LoVo (cell line): ENCODE measurements around the gene PCDH18.
A peak's percentile ranks its signal among the peaks of the same experiment; 100 is the strongest.
"Not testable (repeated sequence)": the region's sequence is repeated elsewhere in the genome, so short reads cannot be mapped to it uniquely, and the experiment has no call there.

Experiments used
- DNase-seq: peaks from one replicate; pipeline ENCODE4 v3.0.0-alpha.2; 2016; ENCODE audit warnings: low spot score

The PCDH18 gene

DNA sequence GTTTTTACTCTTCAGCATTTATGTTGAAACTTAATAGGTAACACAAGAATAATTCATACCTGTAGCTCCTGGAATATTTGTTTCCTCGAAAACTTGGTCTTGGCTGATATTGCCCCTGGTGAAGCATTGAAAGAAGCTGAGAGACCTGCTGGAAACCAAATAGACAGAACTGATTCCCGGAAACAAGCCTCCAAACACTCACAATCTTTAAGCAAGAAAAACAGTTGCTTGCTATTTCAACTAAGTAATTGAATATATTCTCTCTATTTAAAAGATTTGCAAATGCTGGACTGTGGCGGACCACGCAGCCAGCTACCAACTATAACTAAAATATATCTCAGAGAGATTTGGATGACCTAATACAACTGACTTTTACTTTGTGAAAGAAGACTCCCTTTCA, 3.6 kb downstream of the PCDH18 start:
- no peak for DNase-seq

DNA sequence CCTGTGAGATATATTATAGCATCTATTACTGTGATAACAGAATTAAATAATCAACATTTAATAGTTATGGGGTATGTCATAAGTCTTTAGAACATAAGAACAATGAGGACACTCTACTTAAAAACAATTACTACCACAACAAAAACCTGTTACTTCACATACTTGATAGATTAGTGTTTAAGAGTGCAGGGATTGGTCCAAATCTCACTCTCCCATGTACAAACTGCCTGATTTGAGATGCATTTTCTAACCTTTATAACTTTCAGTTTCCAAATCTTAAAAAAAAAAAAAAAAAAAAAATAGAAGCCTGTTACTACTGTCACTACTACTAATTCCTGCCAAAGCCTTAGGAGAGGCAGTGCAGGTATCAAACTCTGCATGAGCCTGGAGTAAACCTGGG, 5.6 kb downstream of the PCDH18 start:
- DNase-seq = no peak

DNA sequence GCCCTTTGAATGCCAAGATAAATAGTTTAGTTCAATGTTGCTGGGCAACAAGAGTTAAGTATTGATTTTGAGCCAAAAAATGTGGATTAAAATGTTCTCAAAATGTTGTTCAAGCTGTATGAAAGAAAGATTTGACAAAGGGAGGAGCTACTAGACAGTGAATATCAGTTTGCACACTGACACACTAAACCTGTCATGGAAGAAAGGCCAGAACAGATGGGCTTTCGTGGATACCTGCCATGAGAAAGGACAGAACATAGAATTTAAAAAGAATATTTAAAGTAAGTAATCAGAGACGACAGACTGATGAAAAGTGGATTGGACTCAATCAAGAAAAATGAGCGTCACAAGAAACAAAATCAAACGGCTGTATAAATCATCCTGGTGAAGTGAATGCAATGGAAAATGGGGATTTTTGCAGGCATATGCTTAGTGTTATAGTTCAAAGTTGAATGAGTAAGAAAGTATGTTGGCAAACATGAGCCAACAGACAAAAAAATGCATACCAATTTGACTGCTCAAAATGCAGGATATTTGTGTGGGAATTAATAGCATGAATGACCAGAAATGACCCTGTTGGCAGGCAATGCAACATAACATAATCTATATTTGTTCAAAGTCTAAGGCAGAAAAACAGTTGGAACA, 7.4 kb downstream of the PCDH18 start:
- DNase-seq = no peak

DNA sequence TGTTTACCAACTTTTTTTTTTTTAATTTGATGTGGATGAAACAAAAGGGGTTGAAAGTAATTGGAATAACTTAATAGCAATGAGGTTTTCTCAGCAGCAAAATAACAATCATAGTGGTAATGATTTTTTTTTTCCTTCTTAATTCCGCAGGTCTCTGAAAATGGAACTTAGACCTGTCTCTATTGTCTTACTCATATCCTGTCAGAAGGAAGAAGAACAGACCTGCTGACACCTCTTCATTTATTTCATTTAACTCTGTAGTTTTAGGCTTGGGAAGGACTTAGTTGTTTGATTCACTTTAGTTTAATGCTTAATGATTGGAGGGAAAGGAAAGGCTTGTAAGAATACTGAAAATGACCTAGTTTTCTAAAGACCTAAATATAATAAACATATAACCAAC, 9.0 kb downstream of the PCDH18 start:
- no peak for DNase-seq

DNA sequence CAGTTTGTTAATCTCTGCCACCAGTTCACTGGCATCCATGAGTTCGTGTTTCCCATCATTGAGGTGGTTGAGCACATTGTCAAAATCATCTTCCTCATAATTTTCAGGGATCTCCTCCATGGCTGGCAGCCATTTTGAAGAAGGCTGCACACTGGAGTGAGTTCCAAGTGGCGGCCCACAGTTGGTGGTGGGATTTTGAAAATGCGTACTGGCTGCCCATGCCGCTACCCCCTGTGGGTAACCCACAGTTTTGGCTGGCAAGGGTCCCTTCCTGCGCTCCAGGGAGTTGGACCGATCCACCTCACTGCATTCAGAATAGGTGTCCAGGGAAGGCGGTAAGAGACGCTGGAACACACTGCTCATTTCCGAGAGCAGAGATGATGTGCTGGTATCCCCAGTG, 11.2 kb downstream of the PCDH18 start:
- DNase-seq = no peak

DNA sequence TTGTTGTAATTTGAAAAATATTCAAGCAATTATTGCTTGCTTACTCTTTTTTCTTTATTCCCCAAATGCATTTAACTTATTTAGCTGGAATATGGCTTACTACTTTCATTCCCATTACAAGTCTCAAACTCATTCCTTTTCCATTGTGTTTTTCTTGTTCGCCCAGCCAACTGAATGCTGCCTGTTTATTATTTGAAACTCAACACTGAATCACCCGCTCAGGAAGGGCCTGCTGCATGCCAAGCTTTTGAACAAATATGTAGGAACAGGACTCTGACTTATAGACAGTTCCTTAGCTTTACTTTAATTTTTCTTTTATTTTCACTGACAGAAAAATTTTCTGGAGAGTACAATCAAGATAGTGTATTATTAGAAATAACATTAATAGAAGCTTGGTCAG, 12.9 kb downstream of the PCDH18 start:
- no peak for DNase-seq

DNA sequence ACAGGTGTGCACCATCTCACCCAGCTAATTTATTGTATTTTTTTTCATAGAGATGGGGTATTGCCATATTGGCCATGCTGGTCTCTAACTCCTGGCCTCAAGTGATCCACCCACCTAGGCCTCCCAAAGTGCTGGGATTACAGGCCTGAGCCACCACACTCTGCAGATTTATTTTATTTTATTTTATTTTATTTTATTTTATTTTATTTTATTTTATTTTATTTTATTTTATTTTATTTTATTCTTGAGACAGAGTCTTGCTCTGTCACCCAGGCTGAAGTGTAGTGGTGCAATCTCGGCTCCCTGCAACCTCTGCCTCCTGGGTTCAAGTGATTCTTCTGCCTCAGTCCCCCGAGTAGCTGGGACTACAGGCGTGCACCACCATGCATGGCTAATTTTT, 15.0 kb downstream of the PCDH18 start:
- not testable (repeated sequence) for DNase-seq

DNA sequence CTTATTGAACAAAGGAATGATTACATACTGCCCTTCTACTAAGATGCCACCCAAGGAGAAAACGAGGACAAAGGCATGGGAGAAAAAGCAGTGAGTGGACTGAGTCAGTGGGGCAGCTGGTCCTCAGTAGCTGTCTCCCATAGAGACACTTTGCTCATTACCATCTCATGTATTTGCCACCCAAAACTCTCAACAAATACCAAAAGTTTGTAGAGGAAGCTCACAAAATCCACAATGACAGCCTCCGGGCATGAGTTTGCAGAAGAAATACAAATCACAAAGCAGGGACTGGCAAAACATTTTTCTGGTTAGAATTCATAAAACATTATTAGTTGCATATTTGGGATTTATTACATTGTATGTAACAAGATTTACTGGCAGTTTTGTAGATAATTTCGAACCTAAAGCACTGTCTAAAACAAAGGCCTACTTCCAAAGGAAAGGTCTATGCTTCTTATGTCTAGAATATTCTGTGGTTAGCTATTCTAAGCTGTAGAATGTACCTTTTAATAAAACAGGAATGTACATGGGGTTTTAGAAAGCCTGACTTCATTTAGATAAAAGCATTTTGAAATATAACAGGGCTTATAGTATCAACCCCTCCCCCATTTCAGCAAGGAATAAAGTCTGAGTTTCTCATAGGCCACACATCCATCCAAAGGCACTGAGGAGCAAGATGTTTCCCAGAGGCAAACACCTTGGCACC, 17.7 kb downstream of the PCDH18 start:
- no peak for DNase-seq

DNA sequence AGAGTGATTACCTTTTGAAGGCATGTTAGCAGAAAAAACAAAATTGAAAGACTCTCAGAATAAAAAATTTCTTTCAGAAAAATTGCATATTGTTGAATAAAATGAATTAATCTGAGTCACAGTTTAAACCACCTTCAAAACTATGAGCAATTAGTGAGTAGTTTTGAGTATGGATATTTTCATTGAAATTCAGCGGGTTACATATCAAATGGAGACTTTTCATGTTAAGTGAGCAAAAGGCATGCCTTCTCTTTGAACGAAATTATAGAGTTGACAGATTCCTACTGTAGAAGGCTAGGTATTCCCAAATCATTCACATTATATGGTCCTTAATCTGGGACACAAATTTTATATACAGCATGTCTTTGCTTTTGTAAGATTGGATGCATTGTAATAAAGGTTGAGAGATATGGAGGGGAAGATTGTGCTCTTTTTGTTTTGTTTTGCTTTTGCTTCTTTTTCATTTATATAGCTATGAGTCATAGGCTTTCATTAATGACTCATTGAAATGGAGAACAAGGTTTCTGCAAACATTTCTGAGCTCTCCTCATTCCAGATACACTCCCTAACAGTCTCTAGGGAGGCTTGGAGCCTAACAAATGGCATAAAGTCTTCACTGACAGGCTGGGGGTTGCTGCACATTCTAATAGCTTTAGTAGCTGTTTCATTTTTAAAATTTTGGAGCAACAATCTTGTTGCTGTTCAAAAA, 21.6 kb downstream of the PCDH18 start:
- DNase-seq = peak; percentile 79

DNA sequence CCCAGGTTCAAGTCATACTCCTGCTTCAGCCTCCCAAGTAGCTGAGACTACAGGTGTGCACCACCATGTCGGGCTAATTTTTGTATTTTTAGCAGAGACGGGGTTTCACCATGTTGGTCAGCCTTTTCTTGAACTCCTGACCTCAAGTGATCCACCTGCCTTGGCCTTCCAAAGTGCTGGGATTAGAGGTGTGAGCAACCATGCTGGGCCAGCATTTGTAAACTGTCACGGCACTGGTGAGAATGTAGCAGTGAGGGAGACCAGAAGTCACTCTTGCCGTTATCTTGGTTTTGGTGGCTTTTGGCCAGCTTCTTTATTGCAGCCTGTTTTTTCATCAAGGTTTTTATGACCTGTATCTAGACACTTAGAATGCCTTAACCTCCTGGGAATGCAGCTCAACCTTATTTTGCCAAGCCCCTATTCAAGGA, 22.4 kb downstream of the PCDH18 start:
- peak; percentile 81 for DNase-seq

DNA sequence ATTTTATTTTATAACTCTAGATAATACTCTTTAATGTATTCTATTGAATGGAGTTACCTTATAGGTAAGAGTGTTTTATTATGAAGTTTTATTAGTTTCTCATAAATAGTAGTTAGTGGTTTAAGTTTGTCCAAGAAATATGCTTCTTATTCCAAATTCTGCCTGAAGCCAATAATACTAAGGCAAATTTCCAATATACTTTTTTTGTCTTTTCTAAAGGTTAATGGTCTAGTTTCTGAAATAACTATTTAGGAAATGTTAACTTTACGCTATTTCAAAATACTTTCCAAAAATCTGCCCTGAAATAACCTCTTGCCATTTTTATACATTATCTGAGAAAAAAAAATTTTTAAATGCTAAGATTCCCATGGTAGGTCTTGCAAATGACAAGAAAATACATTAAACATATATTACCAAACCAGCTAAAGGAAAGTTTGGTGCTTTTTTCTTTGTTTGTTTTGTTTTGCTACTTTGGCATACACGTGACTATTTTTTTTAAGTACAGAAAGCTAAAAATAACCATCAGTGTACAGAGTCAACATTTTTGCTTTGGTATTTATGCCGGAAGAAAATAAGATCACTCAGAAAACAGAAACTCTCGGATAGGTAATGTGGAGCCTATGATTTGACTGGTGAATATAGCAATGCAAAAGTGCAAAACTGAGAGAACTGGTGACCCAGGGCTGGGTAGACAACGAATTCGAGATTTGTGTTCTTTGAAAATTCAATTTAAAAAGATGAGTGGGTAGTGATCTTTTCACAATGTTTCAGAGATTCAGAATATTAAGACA, 29.8 kb downstream of the PCDH18 start:
- DNase-seq = no peak

DNA sequence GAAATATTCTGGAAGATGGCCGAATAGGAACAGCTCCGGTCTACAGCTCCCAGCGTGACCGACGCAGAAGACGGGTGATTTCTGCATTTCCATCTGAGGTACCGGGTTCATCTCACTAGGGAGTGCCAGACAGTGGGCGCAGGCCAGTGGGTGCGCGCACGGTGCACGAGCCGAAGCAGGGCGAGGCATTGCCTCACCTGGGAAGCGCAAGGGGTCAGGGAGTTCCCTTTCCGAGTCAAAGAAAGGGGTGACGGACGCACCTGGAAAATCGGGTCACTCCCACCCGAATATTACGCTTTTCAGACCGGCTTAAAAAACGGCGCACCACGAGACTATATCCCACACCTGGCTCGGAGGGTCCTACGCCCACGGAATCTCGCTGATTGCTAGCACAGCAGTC, 36.0 kb downstream of the PCDH18 start:
- not testable (repeated sequence) for DNase-seq

DNA sequence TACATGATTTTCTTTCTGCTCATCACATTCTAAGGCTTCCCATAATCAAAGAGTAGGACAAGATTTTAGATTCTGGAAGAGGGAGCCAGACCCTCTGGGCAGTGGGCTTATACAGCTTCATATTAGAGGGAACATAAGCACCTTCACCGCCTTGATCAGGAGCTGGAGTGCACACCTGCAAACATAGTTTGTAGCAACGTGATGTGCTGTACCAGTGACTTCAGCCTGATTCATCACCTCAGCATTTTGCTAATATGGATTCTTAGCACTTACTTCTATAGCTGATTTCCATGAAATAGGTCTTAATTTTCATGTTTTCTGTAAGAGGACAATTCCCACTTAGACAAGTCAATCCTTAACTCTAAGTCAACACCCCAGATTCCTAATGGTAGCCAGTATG, 36.7 kb downstream of the PCDH18 start:
- DNase-seq = no peak

DNA sequence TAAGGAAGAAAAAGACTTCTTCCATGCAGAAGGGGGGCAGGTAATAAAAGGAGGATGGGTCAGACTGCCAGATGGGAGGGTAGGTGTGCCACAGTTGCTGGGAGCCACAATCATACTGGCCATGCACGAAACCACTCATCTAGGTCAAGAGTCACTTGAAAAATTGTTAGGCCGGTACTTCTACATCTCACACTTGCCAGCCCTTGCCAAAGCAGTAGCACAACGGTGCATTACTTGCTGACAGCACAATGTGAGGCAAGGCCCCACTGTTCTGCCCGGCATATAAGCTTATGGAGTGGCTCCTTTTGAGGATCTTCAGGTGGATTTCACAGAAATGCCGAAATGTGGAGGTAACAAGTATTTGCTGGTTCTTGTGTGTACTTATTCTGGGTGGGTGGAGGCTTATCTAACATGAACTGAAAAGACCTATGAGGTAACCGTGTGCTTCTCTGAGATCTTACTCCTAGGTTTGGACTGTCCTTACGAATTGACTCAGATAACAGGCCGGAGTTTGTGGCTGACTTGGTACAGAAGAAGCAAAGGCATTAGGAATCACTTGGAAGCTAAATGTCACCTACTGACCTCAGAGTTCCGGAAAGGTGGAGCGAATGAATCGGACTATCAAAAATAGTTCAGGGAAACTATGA, 48.9 kb downstream of the PCDH18 start:
- not testable (repeated sequence) for DNase-seq

DNA sequence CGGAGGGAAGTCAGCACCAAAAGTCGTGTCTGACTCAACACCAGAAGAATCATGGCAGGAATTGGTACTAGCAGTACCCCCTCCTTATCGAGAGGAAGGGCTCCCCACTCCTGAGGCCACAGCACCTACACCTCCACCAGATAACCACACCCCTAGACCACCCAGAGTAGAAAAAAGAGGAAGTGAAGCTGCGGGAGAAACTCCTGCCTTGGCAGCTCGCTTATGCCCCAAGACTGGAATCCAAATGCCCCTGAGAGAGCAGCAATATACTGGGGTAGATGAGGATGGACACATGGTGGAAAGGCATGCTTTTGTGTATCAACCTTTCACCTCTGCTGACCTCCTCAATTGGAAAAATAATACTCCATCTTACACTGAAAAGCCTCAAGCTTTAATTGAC, 52.6 kb downstream of the PCDH18 start:
- DNase-seq = not testable (repeated sequence)

DNA sequence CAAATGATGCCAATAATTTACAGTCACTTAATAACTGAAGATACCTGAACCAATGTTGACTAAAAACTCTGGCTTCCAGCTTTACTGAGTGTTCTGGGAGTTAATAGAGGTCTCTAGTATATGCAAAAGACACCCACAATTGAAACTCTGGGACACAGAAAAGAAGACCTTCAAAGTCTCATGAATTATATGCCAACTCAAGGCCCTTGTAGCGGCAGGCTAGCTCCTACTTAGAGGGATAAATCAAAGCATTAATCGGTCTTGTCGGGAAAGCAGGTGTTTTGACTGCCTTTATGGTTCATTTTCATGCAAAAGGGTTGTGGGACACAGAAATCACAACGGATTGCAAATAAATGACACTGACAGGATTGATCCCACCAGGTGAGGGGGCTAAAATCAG, 55.9 kb downstream of the PCDH18 start:
- no peak for DNase-seq

DNA sequence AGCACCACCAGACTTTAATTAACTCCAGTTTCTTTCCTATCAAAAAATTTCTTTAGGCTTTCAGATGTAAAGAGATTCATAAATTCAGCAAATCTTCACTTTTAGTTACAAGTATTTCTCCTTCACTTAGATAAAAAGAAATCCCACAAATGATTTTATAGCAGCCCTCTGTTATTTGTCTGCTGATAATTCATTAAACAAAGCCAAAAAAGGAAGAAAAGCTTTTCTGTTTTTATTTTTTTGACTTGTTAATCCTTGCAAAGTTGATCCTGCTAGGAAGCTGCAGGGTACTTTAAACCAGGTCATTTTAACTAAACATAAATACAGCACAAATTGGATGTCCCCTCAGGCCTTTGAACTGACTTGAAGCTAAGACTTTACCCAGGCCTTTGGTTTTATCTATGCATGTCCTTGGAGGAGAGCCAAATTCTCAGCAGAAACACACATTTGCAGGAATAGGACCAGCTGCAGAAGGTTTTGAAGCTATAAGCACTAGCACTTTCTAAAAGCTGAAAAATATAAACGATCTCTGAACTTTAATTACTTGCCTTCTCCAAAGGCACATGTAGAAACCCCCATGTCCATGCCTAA, 57.5 kb downstream of the PCDH18 start:
- no peak for DNase-seq

DNA sequence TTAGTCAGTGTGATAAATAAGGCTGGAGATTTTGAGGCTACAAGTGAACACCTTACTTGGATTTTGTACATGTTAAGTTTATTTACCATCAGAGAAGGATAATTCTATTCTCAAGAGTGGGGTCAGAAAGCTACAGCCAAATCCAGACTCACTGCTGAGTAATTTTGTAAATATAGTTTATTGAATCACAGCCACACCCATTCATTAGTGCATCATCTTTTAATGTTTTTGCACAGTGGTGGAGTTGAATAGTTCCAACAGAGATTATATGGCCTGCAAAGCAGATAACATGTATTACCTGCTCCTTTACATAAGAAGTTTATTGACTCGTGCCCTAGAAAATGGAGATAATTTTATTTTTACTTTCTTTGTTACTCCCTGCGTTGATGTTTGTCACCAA, 60.4 kb downstream of the PCDH18 start:
- no peak for DNase-seq

DNA sequence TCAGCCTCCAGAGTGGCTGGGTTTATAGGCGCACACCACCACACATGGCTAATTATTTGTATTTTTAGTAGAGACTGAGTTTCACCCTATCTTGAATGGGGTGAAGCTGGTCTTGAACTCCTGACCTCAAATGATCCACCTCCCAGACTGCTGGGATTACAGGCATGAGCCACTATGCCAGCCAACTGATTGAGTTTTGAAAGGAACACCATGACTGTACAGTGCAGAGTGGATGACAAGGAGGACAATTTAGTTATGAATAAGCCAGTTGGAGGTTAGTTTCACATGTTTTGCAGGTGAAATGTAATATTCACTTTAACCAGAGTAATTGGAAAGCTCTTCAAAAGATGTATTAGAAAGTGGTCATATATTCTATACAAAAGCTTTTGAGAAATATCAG, 60.8 kb downstream of the PCDH18 start:
- DNase-seq = no peak

DNA sequence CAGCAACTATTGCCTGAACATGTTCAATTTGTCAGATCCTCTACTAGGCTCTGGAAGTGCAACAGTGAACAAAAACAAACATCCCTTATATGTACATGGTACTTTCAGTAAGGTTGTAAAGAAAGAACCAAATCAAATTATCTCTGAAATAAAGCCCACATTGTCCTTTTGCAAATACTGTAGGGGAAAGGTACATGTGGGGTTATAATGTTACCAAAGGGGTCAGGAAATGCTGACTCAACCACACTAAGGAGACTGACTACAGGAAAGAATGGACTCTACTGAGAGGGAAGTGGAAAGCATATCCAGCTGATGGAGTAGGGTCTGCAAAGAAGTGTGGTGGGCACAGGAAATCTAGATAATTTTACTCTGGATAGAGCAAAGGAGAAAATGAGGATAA, 61.5 kb downstream of the PCDH18 start:
- DNase-seq = no peak
